Measurements from ENCODE around the gene POP5.
A peak's percentile ranks its signal among the peaks of the same experiment; 100 is the strongest.

The POP5 gene

DNA sequence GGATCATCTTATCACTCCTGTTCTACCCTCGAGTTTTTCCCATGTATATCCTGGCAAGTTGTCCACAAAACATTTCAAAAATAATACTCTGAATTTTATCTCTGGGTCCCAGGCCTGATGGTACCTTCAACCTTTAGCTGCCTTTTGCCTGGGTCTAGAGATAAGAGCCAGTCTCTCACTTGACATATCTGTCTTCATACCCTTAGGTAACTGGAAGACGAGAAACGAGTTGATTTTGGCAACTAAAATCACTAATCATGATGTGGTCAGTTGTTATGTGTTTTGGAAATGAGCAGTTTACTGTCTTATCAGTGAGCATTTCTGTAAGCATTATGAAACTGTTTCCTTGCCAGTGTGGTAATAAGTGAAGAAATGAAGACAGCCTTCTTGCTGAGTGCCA lies 40.8 kb downstream of the POP5 start:
- TF ChIP-seq GABPA (IDR thresholded peaks at IDR 0.05; ENCODE audit: low read depth) (no peak), POLR2AphosphoS5 (IDR thresholded peaks at IDR 0.05; ENCODE audit: low read depth) (peak; percentile 14; the same call in 1 of the 2 replicates)
- H3K27me3 ChIP-seq (ENCODE audit: insufficient read depth, poor library complexity, severe bottlenecking), result no peaks in the 10 kb centered on the region
- H3K4me3 ChIP-seq (replicated peaks; ENCODE audit: insufficient read depth, low read length), result no peak overlapping the region
- DNase-seq (ENCODE audit: low read depth in 1 of 2, low spot score in 1 of 2), result peak; percentile 50 to 72
- H3K27ac ChIP-seq (replicated peaks), result peak overlapping the region; percentile 73

DNA sequence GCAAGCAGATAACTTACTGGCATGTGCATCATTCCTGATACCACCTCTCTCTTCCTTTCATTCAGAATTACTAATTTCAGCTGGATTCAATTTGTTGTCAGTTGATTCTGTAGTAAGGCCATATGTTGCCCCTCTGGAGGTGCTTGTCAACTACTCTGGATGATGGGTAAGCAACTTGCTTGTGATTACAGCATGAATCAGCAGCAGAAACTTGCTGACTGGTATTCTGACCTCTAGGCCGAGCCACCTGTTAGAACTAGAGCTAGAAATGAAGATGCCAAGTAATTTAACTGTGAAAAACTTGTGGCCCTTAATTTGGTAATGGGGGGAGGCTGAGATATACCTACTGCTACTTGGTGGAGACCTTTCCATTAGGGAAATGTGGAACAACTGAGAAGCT lies 41.9 kb downstream of the POP5 start:
- Histone ChIP-seq H3K4me3 (replicated peaks; ENCODE audit: insufficient read depth, low read length) (no peak overlapping the region), H3K27me3 (ENCODE audit: insufficient read depth, poor library complexity, severe bottlenecking) (no peaks in the 10 kb centered on the region), H3K27ac (replicated peaks) (peak overlapping the region; percentile 73)
- no peak for DNase-seq (ENCODE audit: low read depth in 1 of 2, low spot score in 1 of 2)
- TF ChIP-seq GABPA (IDR thresholded peaks at IDR 0.05; ENCODE audit: low read depth) (no peak), POLR2AphosphoS5 (IDR thresholded peaks at IDR 0.05; ENCODE audit: low read depth) (no peak), SPI1 (IDR thresholded peaks at IDR 0.05; ENCODE audit: borderline replicate concordance, low read depth) (no peak)
- TF ChIP-seq, protein P1, sequence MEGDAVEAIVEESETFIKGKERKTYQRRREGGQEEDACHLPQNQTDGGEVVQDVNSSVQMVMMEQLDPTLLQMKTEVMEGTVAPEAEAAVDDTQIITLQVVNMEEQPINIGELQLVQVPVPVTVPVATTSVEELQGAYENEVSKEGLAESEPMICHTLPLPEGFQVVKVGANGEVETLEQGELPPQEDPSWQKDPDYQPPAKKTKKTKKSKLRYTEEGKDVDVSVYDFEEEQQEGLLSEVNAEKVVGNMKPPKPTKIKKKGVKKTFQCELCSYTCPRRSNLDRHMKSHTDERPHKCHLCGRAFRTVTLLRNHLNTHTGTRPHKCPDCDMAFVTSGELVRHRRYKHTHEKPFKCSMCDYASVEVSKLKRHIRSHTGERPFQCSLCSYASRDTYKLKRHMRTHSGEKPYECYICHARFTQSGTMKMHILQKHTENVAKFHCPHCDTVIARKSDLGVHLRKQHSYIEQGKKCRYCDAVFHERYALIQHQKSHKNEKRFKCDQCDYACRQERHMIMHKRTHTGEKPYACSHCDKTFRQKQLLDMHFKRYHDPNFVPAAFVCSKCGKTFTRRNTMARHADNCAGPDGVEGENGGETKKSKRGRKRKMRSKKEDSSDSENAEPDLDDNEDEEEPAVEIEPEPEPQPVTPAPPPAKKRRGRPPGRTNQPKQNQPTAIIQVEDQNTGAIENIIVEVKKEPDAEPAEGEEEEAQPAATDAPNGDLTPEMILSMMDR (IDR thresholded peaks at IDR 0.05; ENCODE audit: insufficient read depth, low read length), result no peak
- TF ChIP-seq, protein P2, sequence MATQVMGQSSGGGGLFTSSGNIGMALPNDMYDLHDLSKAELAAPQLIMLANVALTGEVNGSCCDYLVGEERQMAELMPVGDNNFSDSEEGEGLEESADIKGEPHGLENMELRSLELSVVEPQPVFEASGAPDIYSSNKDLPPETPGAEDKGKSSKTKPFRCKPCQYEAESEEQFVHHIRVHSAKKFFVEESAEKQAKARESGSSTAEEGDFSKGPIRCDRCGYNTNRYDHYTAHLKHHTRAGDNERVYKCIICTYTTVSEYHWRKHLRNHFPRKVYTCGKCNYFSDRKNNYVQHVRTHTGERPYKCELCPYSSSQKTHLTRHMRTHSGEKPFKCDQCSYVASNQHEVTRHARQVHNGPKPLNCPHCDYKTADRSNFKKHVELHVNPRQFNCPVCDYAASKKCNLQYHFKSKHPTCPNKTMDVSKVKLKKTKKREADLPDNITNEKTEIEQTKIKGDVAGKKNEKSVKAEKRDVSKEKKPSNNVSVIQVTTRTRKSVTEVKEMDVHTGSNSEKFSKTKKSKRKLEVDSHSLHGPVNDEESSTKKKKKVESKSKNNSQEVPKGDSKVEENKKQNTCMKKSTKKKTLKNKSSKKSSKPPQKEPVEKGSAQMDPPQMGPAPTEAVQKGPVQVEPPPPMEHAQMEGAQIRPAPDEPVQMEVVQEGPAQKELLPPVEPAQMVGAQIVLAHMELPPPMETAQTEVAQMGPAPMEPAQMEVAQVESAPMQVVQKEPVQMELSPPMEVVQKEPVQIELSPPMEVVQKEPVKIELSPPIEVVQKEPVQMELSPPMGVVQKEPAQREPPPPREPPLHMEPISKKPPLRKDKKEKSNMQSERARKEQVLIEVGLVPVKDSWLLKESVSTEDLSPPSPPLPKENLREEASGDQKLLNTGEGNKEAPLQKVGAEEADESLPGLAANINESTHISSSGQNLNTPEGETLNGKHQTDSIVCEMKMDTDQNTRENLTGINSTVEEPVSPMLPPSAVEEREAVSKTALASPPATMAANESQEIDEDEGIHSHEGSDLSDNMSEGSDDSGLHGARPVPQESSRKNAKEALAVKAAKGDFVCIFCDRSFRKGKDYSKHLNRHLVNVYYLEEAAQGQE (IDR thresholded peaks at IDR 0.05; ENCODE audit: insufficient replicate concordance, low read depth), result no peak

DNA sequence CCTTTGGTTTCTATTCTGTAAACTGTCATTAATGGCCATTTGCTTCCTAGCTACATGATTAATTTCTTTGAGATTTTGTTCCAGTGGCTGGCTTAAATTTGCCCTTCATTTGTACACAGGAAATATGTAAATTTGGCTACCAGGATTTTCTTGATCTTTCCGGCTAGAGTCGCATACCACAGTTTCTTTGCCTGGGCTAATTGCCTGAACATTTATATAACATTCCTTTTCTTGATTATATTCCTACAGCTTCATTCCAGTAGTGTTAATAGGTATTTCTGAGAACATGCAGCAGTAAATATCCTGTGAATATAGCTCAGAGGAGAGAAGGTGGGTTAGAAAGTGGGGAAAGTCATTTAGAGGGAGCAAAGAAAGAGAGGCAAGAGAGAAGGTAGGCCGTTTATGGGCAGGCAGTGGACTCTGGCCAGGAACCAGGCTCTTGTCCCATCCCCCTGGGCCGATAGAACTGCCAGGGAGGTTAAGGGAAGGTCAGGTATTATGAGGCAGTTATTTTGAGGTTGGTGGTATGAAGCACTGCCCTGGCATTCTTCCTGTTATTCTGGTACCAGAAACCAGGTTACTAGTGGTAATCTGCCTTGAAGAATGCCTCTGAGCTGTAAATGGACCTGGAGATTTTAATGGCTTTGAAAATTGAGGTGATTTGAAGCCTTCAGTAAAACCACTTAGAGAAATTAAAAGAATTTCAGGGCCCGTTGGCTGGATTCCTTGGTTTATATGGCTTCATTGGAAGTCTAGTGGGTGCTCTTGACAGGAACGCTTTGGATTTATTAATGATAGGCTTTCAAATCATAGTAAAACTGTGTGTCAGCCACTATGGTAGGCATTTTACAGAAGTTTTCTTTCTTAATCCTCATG lies 42.7 kb downstream of the POP5 start:
- no peak overlapping the region for H3K4me3 ChIP-seq (replicated peaks; ENCODE audit: insufficient read depth, low read length)
- DNase-seq (ENCODE audit: low read depth in 1 of 2, low spot score in 1 of 2), result peak in 1 of 2 experiments; percentile 44
- TF ChIP-seq, protein P1 (IDR thresholded peaks at IDR 0.05; ENCODE audit: insufficient read depth, low read length), result no peak
- TF ChIP-seq, protein P2 (IDR thresholded peaks at IDR 0.05; ENCODE audit: insufficient replicate concordance, low read depth), result no peak
- TF ChIP-seq SPI1 (IDR thresholded peaks at IDR 0.05; ENCODE audit: borderline replicate concordance, low read depth) (no peak), GABPA (IDR thresholded peaks at IDR 0.05; ENCODE audit: low read depth) (no peak), POLR2AphosphoS5 (IDR thresholded peaks at IDR 0.05; ENCODE audit: low read depth) (no peak)
- peak overlapping the region; percentile 73 for H3K27ac ChIP-seq (replicated peaks)
- no peaks in the 10 kb centered on the region for H3K27me3 ChIP-seq (ENCODE audit: insufficient read depth, poor library complexity, severe bottlenecking)

DNA sequence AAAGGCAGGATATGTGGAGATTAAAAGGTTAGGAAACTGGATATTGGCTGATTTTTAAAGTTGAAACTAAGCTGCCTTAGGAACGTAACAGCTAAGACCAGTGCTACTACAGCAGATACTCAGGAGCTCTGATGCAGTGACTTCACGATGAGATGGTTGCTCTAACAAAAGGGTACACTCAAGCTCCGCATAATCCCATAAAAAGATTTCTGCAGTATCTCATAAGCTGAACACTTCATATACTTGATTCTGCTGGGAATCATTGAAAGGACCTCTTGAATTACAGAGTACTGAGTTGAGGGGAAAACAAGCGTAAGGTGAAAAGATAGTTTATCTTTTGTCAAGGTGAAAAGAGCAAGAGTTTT lies 43.4 kb downstream of the POP5 start:
- TF ChIP-seq GABPA (IDR thresholded peaks at IDR 0.05; ENCODE audit: low read depth) (no peak), POLR2AphosphoS5 (IDR thresholded peaks at IDR 0.05; ENCODE audit: low read depth) (no peak)
- DNase-seq (ENCODE audit: low read depth in 1 of 2, low spot score in 1 of 2), result no peak
- H3K27me3 ChIP-seq (ENCODE audit: insufficient read depth, poor library complexity, severe bottlenecking), result no peaks in the 10 kb centered on the region
- no peak overlapping the region for H3K4me3 ChIP-seq (replicated peaks; ENCODE audit: insufficient read depth, low read length)
- H3K27ac ChIP-seq (replicated peaks), result peak overlapping the region; percentile 73

Data from HL-60 (cell line).